HG03045 (cell line): ENCODE data around the gene ZNF878.
A peak's percentile ranks its signal among the peaks of the same experiment; 100 is the strongest.
"Not testable (repeated sequence)": the region's sequence is repeated elsewhere in the genome, so short reads cannot be mapped to it uniquely, and the experiment has no call there.

Experiments
- ATAC-seq: cut with Tn5 transposase; IDR thresholded peaks from one replicate; pipeline ENCODE4 v1.9.1; 2021; ENCODE audit warnings: mild to moderate bottlenecking, moderate library complexity; ENCODE audit not compliant: unreplicated experiment

ZNF878 gene

DNA sequence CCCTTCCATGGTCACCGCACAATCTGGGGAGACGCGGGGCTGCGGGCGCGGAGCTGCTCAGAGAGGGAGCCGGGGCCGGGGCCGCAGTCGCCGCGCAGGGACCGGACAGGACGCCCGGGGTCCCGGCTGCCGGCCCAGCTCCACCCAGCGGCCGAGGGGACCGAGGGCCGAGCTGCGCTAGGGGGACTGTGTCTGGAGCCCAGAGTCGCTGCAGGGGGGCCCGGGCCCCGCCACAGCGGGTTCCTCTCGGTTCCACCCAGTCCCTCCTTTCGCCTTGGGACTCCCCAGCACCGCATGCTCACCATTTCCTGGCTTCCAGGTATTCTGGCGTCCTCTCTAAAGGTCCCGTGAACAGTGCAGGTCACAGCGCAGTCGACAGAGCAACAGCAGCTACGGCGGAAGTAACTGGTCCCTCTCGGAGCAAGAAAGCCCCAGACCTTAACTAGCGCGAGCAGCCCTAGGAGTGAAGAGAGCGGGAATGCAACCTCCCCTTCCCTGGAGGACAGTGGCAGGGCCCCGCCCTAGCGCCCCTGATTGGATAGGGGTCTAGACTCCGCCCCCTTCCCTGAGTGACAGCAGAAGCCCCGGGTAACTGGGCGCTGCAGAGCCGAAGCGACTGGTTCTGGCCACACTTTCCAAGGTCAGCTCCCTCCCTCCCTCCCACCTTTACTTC is at the start of gene ZNF878:
ZNF878 (minus strand) TSS at position 465 of the 673 bp plus-strand sequence; CDS start at position 305, 160 bp downstream.
- peak; percentile 89 for ATAC-seq

GRCh38 chr19:12098040-12098439 is 45.3 kb upstream of the ZNF878 start:
- ATAC-seq = no peak

DNA sequence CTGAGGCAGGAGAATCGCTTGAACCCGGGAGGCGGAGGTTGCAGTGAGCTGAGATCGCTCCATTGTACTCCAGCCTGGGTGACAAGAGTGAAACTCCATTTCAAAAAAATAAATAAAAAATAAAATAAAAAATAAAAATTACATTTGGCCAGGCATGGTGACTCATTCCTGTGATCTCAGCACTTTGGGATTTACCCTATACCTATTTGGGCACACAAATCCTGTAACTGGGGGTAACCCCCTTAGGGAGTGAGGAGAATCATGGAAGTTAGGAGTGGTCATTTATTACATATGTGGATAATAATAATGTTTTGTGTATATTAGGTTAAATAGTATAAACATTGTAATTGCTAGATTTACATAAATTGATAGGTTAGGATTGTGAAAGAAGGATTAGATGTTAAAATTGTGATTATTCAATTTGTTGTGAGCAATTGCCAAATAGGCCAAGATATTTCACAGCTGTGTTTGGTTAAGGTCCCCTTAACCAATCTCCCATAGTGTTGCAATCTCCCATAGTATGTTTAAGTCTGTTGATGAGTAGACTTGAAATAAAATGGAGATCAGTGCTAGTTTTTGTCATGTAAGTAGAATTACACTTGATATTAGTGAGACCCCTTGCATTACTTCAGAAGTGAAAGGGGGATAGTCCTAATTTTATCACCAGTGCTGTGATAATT is 42.5 kb upstream of the ZNF878 start:
- ATAC-seq = no peak

- no peak for ATAC-seq
Measured at GRCh38 chr19:12093777-12094176, 41.0 kb upstream of the ZNF878 start.

GRCh38 chr19:12092956-12093355 is 40.2 kb upstream of the ZNF878 start:
- ATAC-seq = no peak

- no peak for ATAC-seq
Measured at GRCh38 chr19:12092065-12092867, 39.5 kb upstream of the ZNF878 start.

GRCh38 chr19:12090807-12091206 is 38.0 kb upstream of the ZNF878 start:
- no peak for ATAC-seq

DNA sequence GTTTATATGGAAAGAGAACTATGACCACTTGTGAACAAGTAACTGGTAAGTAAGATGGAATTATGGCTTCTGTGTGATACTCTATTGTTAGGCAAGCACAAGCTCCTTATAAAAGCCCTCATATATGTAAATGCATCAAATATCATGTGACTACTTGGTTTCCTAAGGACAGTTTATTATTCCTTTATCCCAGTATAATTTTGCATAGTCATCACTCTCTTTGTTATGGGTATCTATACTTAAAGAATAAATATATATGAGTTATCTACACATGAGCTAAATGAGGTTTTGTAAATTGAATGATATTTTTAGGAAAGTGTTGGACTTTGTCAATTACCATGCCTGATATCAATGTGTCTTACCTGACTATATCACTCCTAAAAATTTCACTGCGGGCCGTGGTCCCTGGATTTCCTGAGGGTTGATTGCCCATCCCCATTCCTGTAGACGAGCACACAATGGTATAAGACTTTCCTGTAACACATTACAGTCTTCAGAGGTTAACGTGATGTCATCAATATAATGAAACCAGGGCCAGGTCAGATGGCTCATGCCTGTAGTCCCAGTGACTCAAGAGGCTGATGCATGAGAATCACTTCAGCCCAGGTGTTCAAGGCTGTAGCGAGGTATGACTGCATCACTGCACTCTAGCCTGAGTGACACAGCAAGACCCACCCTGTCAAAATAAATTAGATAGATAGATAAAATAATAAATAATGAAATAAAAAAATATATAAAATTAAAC is 32.5 kb upstream of the ZNF878 start:
- no peak for ATAC-seq

- ATAC-seq = not testable (repeated sequence)
Measured at GRCh38 chr19:12083336-12083735, 30.6 kb upstream of the ZNF878 start.

DNA sequence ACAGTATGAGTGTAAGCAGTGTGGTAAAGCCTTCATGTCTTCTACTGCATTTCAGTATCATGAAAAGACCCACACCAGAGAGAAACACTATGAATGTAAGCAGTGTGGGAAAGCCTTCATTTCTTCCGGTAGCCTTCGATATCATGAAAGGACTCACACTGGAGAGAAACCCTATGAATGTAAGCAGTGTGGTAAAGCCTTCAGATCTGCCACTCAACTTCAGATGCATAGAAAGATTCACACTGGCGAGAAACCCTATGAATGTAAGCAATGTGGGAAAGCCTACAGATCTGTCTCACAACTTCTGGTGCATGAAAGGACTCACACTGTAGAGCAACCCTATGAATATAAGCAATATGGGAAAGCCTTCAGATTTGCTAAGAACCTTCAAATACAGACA is 24.6 kb upstream of the ZNF878 start:
- ATAC-seq = no peak

DNA sequence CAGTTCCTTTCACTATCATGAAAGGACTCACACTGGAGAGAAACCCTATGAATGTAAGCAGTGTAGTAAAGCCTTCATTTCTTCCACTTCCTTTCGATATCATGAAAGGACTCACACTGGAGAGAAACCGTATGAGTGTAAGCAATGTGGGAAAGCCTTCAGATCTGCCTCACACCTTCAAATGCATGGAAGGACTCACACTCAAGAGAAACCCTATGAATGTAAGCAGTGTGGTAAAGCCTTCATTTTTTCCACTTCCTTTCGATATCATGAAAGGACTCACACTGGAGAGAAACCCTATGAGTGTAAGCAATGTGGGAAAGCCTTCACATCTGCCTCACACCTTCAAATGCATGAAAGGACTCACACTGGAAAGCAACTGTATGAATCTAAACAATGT is 23.6 kb upstream of the ZNF878 start:
- ATAC-seq = not testable (repeated sequence)

- ATAC-seq = no peak
Measured at GRCh38 chr19:12075538-12076139, 22.9 kb upstream of the ZNF878 start.

- ATAC-seq = peak; percentile 76
Measured at GRCh38 chr19:12064590-12065538, 12.1 kb upstream of the ZNF878 start, which contains the start of gene ZNF844. TSS of gene ZNF844 (plus strand) at chr19:12064731. CDS start at chr19:12064874, 143 bp downstream.

DNA sequence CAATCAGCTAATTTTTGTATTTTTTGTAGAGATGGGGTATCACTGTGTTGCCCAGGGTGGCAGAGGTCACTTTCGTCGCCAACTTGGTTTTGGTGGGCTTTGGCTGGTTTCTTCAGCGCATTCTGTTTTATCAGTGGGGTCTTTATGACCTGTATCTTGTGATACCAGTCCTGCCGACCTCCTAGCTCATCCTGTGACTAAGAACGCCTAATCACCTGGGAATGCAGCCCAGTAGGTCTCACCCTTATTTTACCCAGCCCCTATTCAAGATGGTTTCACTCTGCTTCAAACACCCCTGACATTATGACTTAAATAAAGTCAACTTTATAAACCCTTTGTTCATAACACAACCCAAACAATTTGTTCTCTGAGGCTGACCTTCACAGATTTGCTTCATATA is 3.0 kb upstream of the ZNF878 start:
- no peak for ATAC-seq

DNA sequence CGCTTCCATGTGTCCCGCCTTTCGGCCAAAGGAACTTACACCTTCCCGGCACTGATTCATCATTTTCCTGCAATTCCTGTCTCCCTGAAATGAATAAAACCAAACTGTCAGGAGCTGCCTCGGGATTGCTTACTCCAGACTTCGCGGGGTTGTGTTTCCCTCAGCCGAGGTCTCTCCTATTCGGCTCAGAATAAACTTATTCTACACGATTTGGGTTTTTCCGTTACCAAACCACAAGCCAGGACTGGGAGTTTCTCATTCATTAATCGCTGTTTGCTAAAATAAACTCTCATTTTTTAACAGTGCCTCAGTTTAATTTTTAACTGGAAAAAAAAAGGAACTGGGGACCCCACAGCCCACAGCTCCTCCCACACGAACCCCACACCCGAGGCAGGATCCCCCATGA is 667 bp downstream of the ZNF878 start:
- ATAC-seq = peak; percentile 22

DNA sequence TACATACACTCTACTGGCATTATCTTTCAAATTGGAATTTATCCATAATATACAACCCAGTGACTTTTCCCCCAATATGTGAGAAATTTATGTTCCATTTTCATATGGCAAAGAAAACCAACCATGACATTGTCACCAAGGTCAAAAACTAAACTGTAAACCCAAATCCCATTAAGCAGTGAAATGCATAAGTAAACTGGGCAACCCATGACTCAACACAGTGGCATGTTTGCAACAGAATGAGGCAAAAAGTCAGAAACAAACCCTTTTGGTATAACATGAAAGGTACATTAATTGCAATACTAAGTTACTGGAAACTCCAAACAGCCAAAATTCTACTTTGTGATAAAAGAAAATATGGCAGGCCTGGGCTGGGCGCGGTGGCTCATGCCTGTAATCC is 4.9 kb downstream of the ZNF878 start:
- no peak for ATAC-seq

DNA sequence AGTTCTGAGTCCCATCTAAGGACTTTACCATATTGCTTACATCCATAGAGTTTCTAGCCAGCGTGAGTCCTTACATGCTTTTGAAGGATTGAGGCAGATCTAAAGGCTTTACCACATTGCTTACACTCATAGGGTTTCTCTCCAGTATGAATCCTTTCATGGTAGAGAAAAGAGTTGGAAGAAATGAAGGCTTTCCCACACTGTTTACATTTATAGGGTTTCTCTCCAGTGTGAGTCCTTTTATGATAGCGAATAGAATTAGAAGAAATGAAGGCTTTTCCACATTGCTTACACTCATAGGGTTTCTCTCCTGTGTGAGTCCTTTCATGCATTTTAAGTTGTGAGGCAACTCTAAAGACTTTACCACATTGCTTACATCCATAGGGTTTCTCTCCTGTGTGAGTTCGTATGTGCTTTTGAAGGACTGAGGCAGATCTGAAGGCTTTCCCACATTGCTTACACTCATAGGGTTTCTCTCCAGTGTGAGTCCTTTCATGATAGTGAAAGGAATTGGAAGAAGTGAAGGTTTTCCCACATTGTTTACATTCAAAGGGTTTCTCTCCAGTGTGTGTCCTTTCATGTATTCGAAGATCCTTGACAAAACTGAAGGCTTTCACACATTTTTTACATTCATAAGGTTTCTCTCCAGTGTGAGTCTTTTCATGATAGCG is 8.9 kb downstream of the ZNF878 start:
- ATAC-seq = no peak

DNA sequence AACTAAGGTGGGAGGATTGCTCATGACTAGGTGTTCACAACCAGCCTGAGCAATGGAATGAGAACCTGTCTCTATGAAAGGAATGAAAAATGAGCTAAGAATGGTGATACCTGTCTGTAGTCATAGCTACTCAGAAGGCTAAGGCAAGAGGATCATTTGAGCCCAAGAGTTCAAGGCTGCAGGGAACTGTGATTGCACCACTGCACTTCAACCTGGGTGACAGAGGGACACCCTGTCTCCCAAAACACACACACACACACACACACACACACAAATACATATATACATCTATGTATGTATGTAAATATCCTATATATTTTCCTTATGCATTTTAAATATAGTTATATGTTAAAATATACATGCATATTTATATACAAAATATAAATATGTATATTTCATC is 9.9 kb downstream of the ZNF878 start:
- no peak for ATAC-seq
